H9 (cell line): ENCODE data around the gene KAT5. TPM values are rescaled to one million over a fixed set of nuclear protein-coding genes. Genes with fewer than 3 reads are reported as not detected.

Experiments used
- DNase-seq: peaks from one replicate; pipeline ENCODE4 v3.0.0-alpha.2; 2017
- H2AFZ ChIP-seq: one replicate; pipeline ENCODE4 v1.6.1; 2013; ENCODE audit warnings: mild to moderate bottlenecking, low read length, control low read depth, moderate library complexity
- H2AK5ac ChIP-seq: 2 replicates; pipeline ENCODE4 v1.6.1; 2013; ENCODE audit warnings: low read length, control low read depth, mixed read lengths; ENCODE audit not compliant: insufficient read length
- H2BK120ac ChIP-seq: one replicate; pipeline ENCODE4 v1.6.1; 2013; ENCODE audit warnings: low read depth, mild to moderate bottlenecking, low read length, control low read depth, inconsistent platforms; ENCODE audit not compliant: poor library complexity, severe bottlenecking
- H2BK12ac ChIP-seq: 2 replicates; pipeline ENCODE4 v1.6.1; 2013; ENCODE audit warnings: low read length, control low read depth, mixed read lengths, low read depth; ENCODE audit not compliant: insufficient read length
- H2BK15ac ChIP-seq: 2 replicates; pipeline ENCODE4 v1.6.1; 2013; ENCODE audit warnings: low read depth, low read length, control low read depth
- H2BK20ac ChIP-seq: one replicate; pipeline ENCODE4 v1.6.1; 2013; ENCODE audit warnings: low read depth, mild to moderate bottlenecking, low read length, control low read depth, inconsistent platforms; ENCODE audit not compliant: poor library complexity, severe bottlenecking
- H2BK5ac ChIP-seq: 2 replicates; pipeline ENCODE4 v1.6.1; 2013; ENCODE audit warnings: low read length, control low read depth, mixed read lengths; ENCODE audit not compliant: insufficient read length
- H3K14ac ChIP-seq: 2 replicates; pipeline ENCODE4 v1.6.1; 2013; ENCODE audit warnings: low read length, control low read depth; ENCODE audit not compliant: insufficient read depth
- H3K18ac ChIP-seq: 2 replicates; pipeline ENCODE4 v1.6.1; 2013; ENCODE audit warnings: low read depth, mild to moderate bottlenecking, mixed read lengths, low read length, control low read depth; ENCODE audit not compliant: insufficient read length
- H3K23ac ChIP-seq: 2 replicates; pipeline ENCODE4 v1.6.1; 2013; ENCODE audit warnings: low read length, control low read depth, mixed read lengths, low read depth; ENCODE audit not compliant: insufficient read length
- H3K23me2 ChIP-seq: 2 replicates; pipeline ENCODE4 v1.6.1; 2013; ENCODE audit warnings: low read depth, mild to moderate bottlenecking, mixed read lengths, low read length, control low read depth; ENCODE audit not compliant: insufficient read length, poor library complexity, severe bottlenecking
- H3K27ac ChIP-seq: 2 replicates; pipeline ENCODE4 v1.5.1; 2013; ENCODE audit warnings: low read length, control low read depth, mixed read lengths, low read depth; ENCODE audit not compliant: insufficient read length
- H3K27me3 ChIP-seq: 2 replicates; pipeline ENCODE4 v1.6.1; 2013; ENCODE audit warnings: low read length, control low read depth, inconsistent platforms; ENCODE audit not compliant: insufficient read depth
- H3K4ac ChIP-seq: 2 replicates; pipeline ENCODE4 v1.6.1; 2013; ENCODE audit warnings: low read depth, mild to moderate bottlenecking, control low read depth, inconsistent platforms, low read length, moderate library complexity
- H3K4me1 ChIP-seq: 2 replicates; pipeline ENCODE4 v1.6.1; 2013; ENCODE audit warnings: low read length, control low read depth, inconsistent platforms; ENCODE audit not compliant: insufficient read depth
- H3K4me2 ChIP-seq: 2 replicates; pipeline ENCODE4 v1.6.1; 2013; ENCODE audit warnings: low read length, control low read depth, mixed read lengths; ENCODE audit not compliant: insufficient read length, insufficient read depth
- H3K56ac ChIP-seq: 2 replicates; pipeline ENCODE4 v1.6.1; 2013; ENCODE audit warnings: low read depth, mild to moderate bottlenecking, mixed read lengths, low read length, control low read depth; ENCODE audit not compliant: insufficient read length
- H3K79me1 ChIP-seq: 2 replicates; pipeline ENCODE4 v1.6.1; 2013; ENCODE audit warnings: low read depth, mild to moderate bottlenecking, moderate library complexity, low read length, control low read depth, inconsistent platforms; ENCODE audit not compliant: insufficient read depth, poor library complexity, severe bottlenecking
- H3K79me2 ChIP-seq: 2 replicates; pipeline ENCODE4 v1.6.1; 2013; ENCODE audit warnings: low read length, control low read depth, inconsistent platforms; ENCODE audit not compliant: insufficient read depth
- H3K9ac ChIP-seq: 2 replicates; pipeline ENCODE4 v1.6.1; 2013; ENCODE audit warnings: low read length, control low read depth, mixed read lengths; ENCODE audit not compliant: insufficient read length; ENCODE audit errors: extremely low read depth
- H3K9me3 ChIP-seq: one replicate; pipeline ENCODE4 v1.6.1; 2013; ENCODE audit warnings: low read depth, low read length, inconsistent platforms; ENCODE audit not compliant: control insufficient read depth
- H3T11ph ChIP-seq: one replicate; pipeline ENCODE4 v1.6.1; 2013; ENCODE audit warnings: mild to moderate bottlenecking, low read length, control low read depth, inconsistent platforms
- H4K20me1 ChIP-seq: one replicate; pipeline ENCODE4 v1.6.1; 2013; ENCODE audit not compliant: control insufficient read depth, insufficient read length, insufficient read depth
- H4K5ac ChIP-seq: 2 replicates; pipeline ENCODE4 v1.6.1; 2013; ENCODE audit warnings: low read depth, mild to moderate bottlenecking, mixed read lengths, low read length, control low read depth; ENCODE audit not compliant: insufficient read length
- H4K8ac ChIP-seq: replicated peaks from 2 replicates; pipeline ENCODE4 v1.6.1; 2013; ENCODE audit warnings: low read length, control low read depth, mixed read lengths, low read depth; ENCODE audit not compliant: insufficient read length
- H4K91ac ChIP-seq: 2 replicates; pipeline ENCODE4 v1.6.1; 2013; ENCODE audit warnings: low read depth, mild to moderate bottlenecking, moderate library complexity, mixed read lengths, low read length, control low read depth; ENCODE audit not compliant: insufficient read length
- H3K27ac Mint-ChIP-seq, 3 experiments: 2 replicates in 2 of 3; 3 replicates in 1 of 3; pipeline ENCODE4 v1.8.0; 2020 to 2021; ENCODE audit warnings: mixed read lengths in 3 of 3, mild to moderate bottlenecking in 1 of 3, moderate library complexity in 1 of 3
- H3K27me3 Mint-ChIP-seq: 2 replicates; pipeline ENCODE4 v1.8.0; 2021; ENCODE audit warnings: low read depth, mild to moderate bottlenecking, moderate library complexity, mixed read lengths
- H3K36me3 Mint-ChIP-seq, 3 experiments: 2 replicates in 2 of 3; 3 replicates in 1 of 3; pipeline ENCODE4 v1.8.0; 2020 to 2021; ENCODE audit warnings: low read depth in 3 of 3, mixed read lengths in 3 of 3; ENCODE audit not compliant: insufficient read depth in 1 of 3
- H3K4me1 Mint-ChIP-seq, 2 experiments: 2 replicates each; pipeline ENCODE4 v1.8.0; 2020; ENCODE audit warnings: mixed read lengths in 2 of 2
- H3K4me3 Mint-ChIP-seq, 2 experiments: 2 replicates in 1 of 2; 3 replicates in 1 of 2; pipeline ENCODE4 v1.8.0; 2020 to 2021; ENCODE audit warnings: mild to moderate bottlenecking in 2 of 2, mixed read lengths in 2 of 2, moderate library complexity in 1 of 2
- H3K9me3 Mint-ChIP-seq, 2 experiments: 2 replicates in 1 of 2; 3 replicates in 1 of 2; pipeline ENCODE4 v1.8.0; 2020; ENCODE audit warnings: mild to moderate bottlenecking in 2 of 2, mixed read lengths in 2 of 2, moderate library complexity in 1 of 2
- WGBS: extraction: QIAGEN DNeasy Blood & Tissue Kit; methylation state at CpG from one replicate; pipeline ENCODE4 v1.1.7; 2013; ENCODE audit warnings: missing lambda C conversion rate, low lambda C conversion rate, mixed read lengths; ENCODE audit not compliant: insufficient read length; ENCODE audit errors: extremely low coverage; 5-methylcytosine and 5-hydroxymethylcytosine counted together
- total RNA-seq: library from RNA; stranded (reverse); gene quantifications from 2 replicates; pipeline ENCODE4 v1.2.1, GENCODE V29; 2021
- TF ChIP-seq, protein P1 (sequence below): fragments of 200-600 bp; sonication (generic); conservative IDR thresholded peaks from 3 replicates; pipeline ENCODE4 v1.8.0; 2021; ENCODE audit warnings: antibody characterized with exemption, mild to moderate bottlenecking

KAT5 gene
- total RNA-seq, 1 experiment from 2014 or later, result 56.7 TPM

DNA sequence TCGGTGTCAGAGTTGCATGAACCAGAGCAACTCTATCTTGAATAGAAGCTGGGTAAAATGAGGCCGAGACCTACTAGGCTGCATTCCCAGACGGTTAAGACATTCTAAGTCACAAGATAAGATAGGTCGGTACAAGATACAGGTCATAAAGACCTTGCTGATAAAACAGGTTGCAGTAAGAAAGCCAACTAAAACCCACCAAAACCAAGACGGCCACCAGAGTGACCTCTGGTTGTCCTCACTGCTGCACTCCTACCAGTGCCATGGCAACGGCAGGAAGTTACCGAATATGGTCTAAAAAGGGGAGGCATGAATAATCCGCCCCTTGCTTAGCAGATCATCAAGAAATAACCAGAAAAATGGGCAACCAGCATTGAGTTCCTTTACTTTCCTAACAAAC, 2.4 kb upstream of the KAT5 start:
- no peak overlapping the region for H2AK5ac ChIP-seq
- H2BK20ac ChIP-seq, result no peak overlapping the region
- no peaks in the 10 kb centered on the region for H4K20me1 ChIP-seq
- H3K9me3 Mint-ChIP-seq, result peaks cover 8 to 10% of the 10 kb centered on the region in 2 experiments; a peak in 4 of 5 replicates
- H3K4me1 Mint-ChIP-seq, result peaks cover 3 to 4% of the 10 kb centered on the region in 2 experiments; a peak in 2 of 4 replicates
- H3T11ph ChIP-seq, result no peak overlapping the region
- peaks cover 14 to 23% (median 19%) of the 10 kb centered on the region in 3 experiments for H3K36me3 Mint-ChIP-seq
- H3K27ac Mint-ChIP-seq, result no peak overlapping the region
- no peak overlapping the region for H2BK12ac ChIP-seq
- no peak overlapping the region for H2BK5ac ChIP-seq
- H3K14ac ChIP-seq, result no peak overlapping the region
- H4K91ac ChIP-seq, result no peak overlapping the region
- H3K4me3 Mint-ChIP-seq, result no peak overlapping the region
- H3K56ac ChIP-seq, result no peak overlapping the region
- H3K18ac ChIP-seq, result no peak overlapping the region
- no peaks in the 10 kb centered on the region for H3K23me2 ChIP-seq
- H3K9me3 ChIP-seq, result no peaks in the 10 kb centered on the region
- no peak overlapping the region for H2BK15ac ChIP-seq
- peak; percentile 27 for DNase-seq
- TF ChIP-seq, protein P1, sequence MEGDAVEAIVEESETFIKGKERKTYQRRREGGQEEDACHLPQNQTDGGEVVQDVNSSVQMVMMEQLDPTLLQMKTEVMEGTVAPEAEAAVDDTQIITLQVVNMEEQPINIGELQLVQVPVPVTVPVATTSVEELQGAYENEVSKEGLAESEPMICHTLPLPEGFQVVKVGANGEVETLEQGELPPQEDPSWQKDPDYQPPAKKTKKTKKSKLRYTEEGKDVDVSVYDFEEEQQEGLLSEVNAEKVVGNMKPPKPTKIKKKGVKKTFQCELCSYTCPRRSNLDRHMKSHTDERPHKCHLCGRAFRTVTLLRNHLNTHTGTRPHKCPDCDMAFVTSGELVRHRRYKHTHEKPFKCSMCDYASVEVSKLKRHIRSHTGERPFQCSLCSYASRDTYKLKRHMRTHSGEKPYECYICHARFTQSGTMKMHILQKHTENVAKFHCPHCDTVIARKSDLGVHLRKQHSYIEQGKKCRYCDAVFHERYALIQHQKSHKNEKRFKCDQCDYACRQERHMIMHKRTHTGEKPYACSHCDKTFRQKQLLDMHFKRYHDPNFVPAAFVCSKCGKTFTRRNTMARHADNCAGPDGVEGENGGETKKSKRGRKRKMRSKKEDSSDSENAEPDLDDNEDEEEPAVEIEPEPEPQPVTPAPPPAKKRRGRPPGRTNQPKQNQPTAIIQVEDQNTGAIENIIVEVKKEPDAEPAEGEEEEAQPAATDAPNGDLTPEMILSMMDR, result no peak
- H3K9ac ChIP-seq, result no peak overlapping the region
- no peak overlapping the region for H3K4ac ChIP-seq
- H3K4me2 ChIP-seq, result no peak overlapping the region
- no peaks in the 10 kb centered on the region for H3K79me1 ChIP-seq
- no peak overlapping the region for H2AFZ ChIP-seq
- H2BK120ac ChIP-seq, result no peak overlapping the region
- H3K4me1 ChIP-seq, result peaks cover 2% of the 10 kb centered on the region; the same call in 1 of the 2 replicates
- H4K8ac ChIP-seq, result no peak overlapping the region
- no peak overlapping the region for H3K27ac ChIP-seq
- H3K23ac ChIP-seq, result no peak overlapping the region
- no CpG with 5 or more reads among the region's 8 CpGs for WGBS
- H4K5ac ChIP-seq, result no peak overlapping the region
- H3K27me3 Mint-ChIP-seq, result peaks cover 13% of the 10 kb centered on the region
- no peaks in the 10 kb centered on the region for H3K79me2 ChIP-seq
- no peaks in the 10 kb centered on the region for H3K27me3 ChIP-seq
